ENCODE data around the gene ELF4.

ELF4 gene

DNA sequence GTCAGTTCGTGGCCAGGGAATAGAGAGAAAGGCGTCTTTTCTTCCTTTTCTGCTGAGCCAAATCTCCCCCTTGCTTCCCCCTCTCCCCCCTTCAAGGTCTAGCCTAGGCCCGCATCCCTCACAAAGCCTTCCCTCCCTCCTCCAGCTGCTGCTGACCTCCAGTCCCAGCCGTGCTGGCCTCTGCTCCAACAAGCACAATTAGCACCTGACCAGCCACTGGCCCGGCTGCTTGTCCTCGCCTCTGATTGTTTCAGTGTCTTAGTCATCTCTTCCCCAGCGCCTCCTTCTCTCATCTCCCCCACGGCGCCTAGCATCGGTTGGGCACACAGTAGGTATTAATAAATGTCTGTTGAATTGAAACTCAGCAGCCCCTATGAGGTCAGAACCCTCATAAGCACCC, 4.2 kb downstream of the ELF4 start:
- TF ChIP-seq, protein P1, sequence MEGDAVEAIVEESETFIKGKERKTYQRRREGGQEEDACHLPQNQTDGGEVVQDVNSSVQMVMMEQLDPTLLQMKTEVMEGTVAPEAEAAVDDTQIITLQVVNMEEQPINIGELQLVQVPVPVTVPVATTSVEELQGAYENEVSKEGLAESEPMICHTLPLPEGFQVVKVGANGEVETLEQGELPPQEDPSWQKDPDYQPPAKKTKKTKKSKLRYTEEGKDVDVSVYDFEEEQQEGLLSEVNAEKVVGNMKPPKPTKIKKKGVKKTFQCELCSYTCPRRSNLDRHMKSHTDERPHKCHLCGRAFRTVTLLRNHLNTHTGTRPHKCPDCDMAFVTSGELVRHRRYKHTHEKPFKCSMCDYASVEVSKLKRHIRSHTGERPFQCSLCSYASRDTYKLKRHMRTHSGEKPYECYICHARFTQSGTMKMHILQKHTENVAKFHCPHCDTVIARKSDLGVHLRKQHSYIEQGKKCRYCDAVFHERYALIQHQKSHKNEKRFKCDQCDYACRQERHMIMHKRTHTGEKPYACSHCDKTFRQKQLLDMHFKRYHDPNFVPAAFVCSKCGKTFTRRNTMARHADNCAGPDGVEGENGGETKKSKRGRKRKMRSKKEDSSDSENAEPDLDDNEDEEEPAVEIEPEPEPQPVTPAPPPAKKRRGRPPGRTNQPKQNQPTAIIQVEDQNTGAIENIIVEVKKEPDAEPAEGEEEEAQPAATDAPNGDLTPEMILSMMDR (IDR thresholded peaks at IDR 0.05; ENCODE audit: poor library complexity, severe bottlenecking) = no peak
- Histone ChIP-seq H3K4me1 (ENCODE audit: insufficient read depth, poor library complexity, severe bottlenecking) (peaks cover 6% of the 10 kb centered on the region), H3K4me3 (ENCODE audit: severe bottlenecking) (no peak overlapping the region), H3K27me3 (ENCODE audit: insufficient read depth, poor library complexity, severe bottlenecking) (no peaks in the 10 kb centered on the region), H3K9me3 (ENCODE audit: severe bottlenecking) (no peaks in the 10 kb centered on the region), H3K27ac (ENCODE audit: poor library complexity, severe bottlenecking) (no peak overlapping the region), H3K36me3 (ENCODE audit: low read depth) (no peaks in the 10 kb centered on the region)
- no peak for ATAC-seq (ENCODE audit: low read depth)
- no peak for DNase-seq (ENCODE audit: low spot score)

GRCh38 chrX:130105244-130105643, 5.1 kb downstream of the ELF4 start:
- Histone ChIP-seq H3K36me3 (ENCODE audit: low read depth) (no peaks in the 10 kb centered on the region), H3K27ac (ENCODE audit: poor library complexity, severe bottlenecking) (no peak overlapping the region), H3K9me3 (ENCODE audit: severe bottlenecking) (no peaks in the 10 kb centered on the region), H3K27me3 (ENCODE audit: insufficient read depth, poor library complexity, severe bottlenecking) (no peaks in the 10 kb centered on the region), H3K4me1 (ENCODE audit: insufficient read depth, poor library complexity, severe bottlenecking) (peaks cover 6% of the 10 kb centered on the region), H3K4me3 (ENCODE audit: severe bottlenecking) (no peak overlapping the region)
- ATAC-seq (ENCODE audit: low read depth) = no peak
- DNase-seq (ENCODE audit: low spot score) = no peak
- TF ChIP-seq, protein P1 (IDR thresholded peaks at IDR 0.05; ENCODE audit: poor library complexity, severe bottlenecking) = no peak

DNA sequence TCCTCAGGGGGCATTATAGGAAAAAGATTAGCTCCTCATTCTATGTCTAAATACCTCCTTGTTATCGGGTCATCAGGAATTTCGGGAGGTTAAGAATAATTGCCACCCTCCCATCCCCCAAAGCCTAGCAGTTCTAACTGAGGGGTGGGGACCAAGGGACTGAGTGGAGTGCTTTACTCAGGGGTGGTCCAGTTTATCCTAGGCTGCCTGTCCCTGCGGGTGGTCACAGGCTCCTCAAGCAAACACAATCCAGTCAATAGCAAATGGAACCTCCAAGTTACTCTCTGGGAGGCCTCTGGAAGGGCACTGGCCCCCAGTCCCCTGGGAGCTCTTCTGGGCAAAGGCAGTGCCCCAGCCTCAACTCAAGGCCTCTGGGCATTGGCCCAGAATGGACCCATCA, 6.7 kb downstream of the ELF4 start:
- Histone ChIP-seq H3K27me3 (ENCODE audit: insufficient read depth, poor library complexity, severe bottlenecking) (no peaks in the 10 kb centered on the region), H3K4me1 (ENCODE audit: insufficient read depth, poor library complexity, severe bottlenecking) (peaks cover 10% of the 10 kb centered on the region), H3K36me3 (ENCODE audit: low read depth) (no peaks in the 10 kb centered on the region), H3K27ac (ENCODE audit: poor library complexity, severe bottlenecking) (no peak overlapping the region), H3K4me3 (ENCODE audit: severe bottlenecking) (no peak overlapping the region), H3K9me3 (ENCODE audit: severe bottlenecking) (no peaks in the 10 kb centered on the region)
- no peak for ATAC-seq (ENCODE audit: low read depth)
- TF ChIP-seq, protein P1 (IDR thresholded peaks at IDR 0.05; ENCODE audit: poor library complexity, severe bottlenecking) = no peak
- DNase-seq (ENCODE audit: low spot score) = no peak

GRCh38 chrX:130100180-130100579, 10.1 kb downstream of the ELF4 start:
- ATAC-seq (ENCODE audit: low read depth) = no peak
- no peaks in the 10 kb centered on the region for H3K36me3 ChIP-seq (ENCODE audit: low read depth)
- H3K27me3 ChIP-seq (ENCODE audit: insufficient read depth, poor library complexity, severe bottlenecking) = no peaks in the 10 kb centered on the region
- H3K4me1 ChIP-seq (ENCODE audit: insufficient read depth, poor library complexity, severe bottlenecking) = peaks cover 8% of the 10 kb centered on the region
- H3K4me3 ChIP-seq (ENCODE audit: severe bottlenecking) = no peak overlapping the region
- no peak overlapping the region for H3K27ac ChIP-seq (ENCODE audit: poor library complexity, severe bottlenecking)
- DNase-seq (ENCODE audit: low spot score) = no peak
- TF ChIP-seq, protein P1 (IDR thresholded peaks at IDR 0.05; ENCODE audit: poor library complexity, severe bottlenecking) = no peak
- no peaks in the 10 kb centered on the region for H3K9me3 ChIP-seq (ENCODE audit: severe bottlenecking)

- Histone ChIP-seq H3K4me1 (ENCODE audit: insufficient read depth, poor library complexity, severe bottlenecking) (peaks cover 8% of the 10 kb centered on the region), H3K27ac (ENCODE audit: poor library complexity, severe bottlenecking) (peak overlapping the region; percentile 39), H3K4me3 (ENCODE audit: severe bottlenecking) (no peak overlapping the region), H3K36me3 (ENCODE audit: low read depth) (no peaks in the 10 kb centered on the region), H3K9me3 (ENCODE audit: severe bottlenecking) (no peaks in the 10 kb centered on the region), H3K27me3 (ENCODE audit: insufficient read depth, poor library complexity, severe bottlenecking) (no peaks in the 10 kb centered on the region)
- TF ChIP-seq, protein P1 (IDR thresholded peaks at IDR 0.05; ENCODE audit: poor library complexity, severe bottlenecking) = no peak
- ATAC-seq (ENCODE audit: low read depth) (peak; percentile 62; the same call in 2 of the 3 replicates), DNase-seq (ENCODE audit: low spot score) (no peak)
These were observed 12.1 kb downstream of the ELF4 start for GRCh38 chrX:130098210-130098552.

Measured in RWPE2 (cell line).